Common myeloid progenitor, CD34-positive (primary cell): ENCODE measurements around the gene CLEC4C. TPM values are rescaled to one million over a fixed set of nuclear protein-coding genes. Genes with fewer than 3 reads are reported as not detected.
"Not testable (repeated sequence)": the region's sequence is repeated elsewhere in the genome, so short reads cannot be mapped to it uniquely, and the experiment has no call there.

ENCODE experiments used
- CTCF ChIA-PET: fragments of 350-600 bp; sonication (Branson Sonifier 250); formaldehyde crosslinking; loops from one replicate; lab custom pipeline; 2021; ENCODE audit warnings: antibody characterized with exemption; lab: Charles Lee
- POLR2A ChIA-PET: fragments of 350-600 bp; sonication (Branson Sonifier 250); formaldehyde crosslinking; loops from one replicate; lab custom pipeline; 2021; ENCODE audit warnings: antibody characterized with exemption; lab: Charles Lee
- DNase-seq, 3 donors: peaks; one replicate each; pipeline versions ENCODE4 v3.0.0 to v3.0.0-alpha.2; 2013
- H3K27ac ChIP-seq, 2 experiments: 1 replicate in 1 of 2; 2 replicates in 1 of 2; pipeline ENCODE4 v1.7.0; 2013; ENCODE audit warnings: inconsistent platforms in 2 of 2, low read length in 2 of 2, mild to moderate bottlenecking in 2 of 2, low read depth in 1 of 2, moderate library complexity in 1 of 2; ENCODE audit not compliant: severe bottlenecking in 2 of 2, insufficient read depth in 1 of 2, poor library complexity in 1 of 2
- H3K27me3 ChIP-seq, 5 experiments: replicated peaks in 2 of 5; 1 replicate in 3 of 5; 2 replicates in 2 of 5; pipeline versions ENCODE4 v1.6.1 to v1.7.0; 2013; ENCODE audit warnings: low read length in 4 of 5, mild to moderate bottlenecking in 2 of 5, moderate library complexity in 2 of 5, inconsistent platforms in 1 of 5; ENCODE audit not compliant: insufficient read depth in 5 of 5, control insufficient read depth in 4 of 5
- H3K36me3 ChIP-seq, 4 experiments: 1 replicate in 2 of 4; 2 replicates in 2 of 4; pipeline versions ENCODE4 v1.6.1 to v1.7.0; 2013; ENCODE audit warnings: low read length in 3 of 4, control low read depth in 1 of 4, mild to moderate bottlenecking in 1 of 4; ENCODE audit not compliant: control insufficient read depth in 4 of 4, insufficient read depth in 4 of 4
- H3K4me1 ChIP-seq, 4 experiments: 1 replicate in 3 of 4; 2 replicates in 1 of 4; pipeline versions ENCODE4 v1.6.1 to v1.7.1; 2013; ENCODE audit warnings: low read length in 3 of 4, mild to moderate bottlenecking in 3 of 4, control low read depth in 1 of 4, inconsistent platforms in 1 of 4, moderate library complexity in 1 of 4; ENCODE audit not compliant: control insufficient read depth in 4 of 4, insufficient read depth in 4 of 4; ENCODE audit errors: control extremely low read depth in 1 of 4
- H3K4me3 ChIP-seq, 7 experiments: 1 replicate in 4 of 7; 2 replicates in 3 of 7; pipeline versions ENCODE4 v1.5.1 to v1.7.0; 2013; ENCODE audit warnings: mild to moderate bottlenecking in 7 of 7, low read length in 6 of 7, moderate library complexity in 6 of 7, inconsistent platforms in 2 of 7, low read depth in 2 of 7, control low read depth in 1 of 7; ENCODE audit not compliant: insufficient read depth in 4 of 7, control insufficient read depth in 1 of 7; ENCODE audit errors: extremely low read depth in 1 of 7
- H3K9me3 ChIP-seq, 5 experiments: 1 replicate in 4 of 5; 2 replicates in 1 of 5; pipeline versions ENCODE4 v1.6.1 to v1.7.1; 2013; ENCODE audit warnings: low read length in 4 of 5, mild to moderate bottlenecking in 2 of 5, inconsistent platforms in 1 of 5, low read depth in 1 of 5, moderate library complexity in 1 of 5; ENCODE audit not compliant: control insufficient read depth in 4 of 5, insufficient read depth in 2 of 5; ENCODE audit errors: control extremely low read depth in 1 of 5
- WGBS: methylation state at CpG from one replicate; pipeline ENCODE4 v1.1.5; 2013; ENCODE audit not compliant: insufficient coverage; 5-methylcytosine and 5-hydroxymethylcytosine counted together
- polyA plus RNA-seq: library from polyadenylated mRNA; unstranded; fragments of 120-200 nt; gene quantifications from one replicate; pipeline ENCODE4 v1.2.1, GENCODE V29; 2013

The CLEC4C gene, protein sequence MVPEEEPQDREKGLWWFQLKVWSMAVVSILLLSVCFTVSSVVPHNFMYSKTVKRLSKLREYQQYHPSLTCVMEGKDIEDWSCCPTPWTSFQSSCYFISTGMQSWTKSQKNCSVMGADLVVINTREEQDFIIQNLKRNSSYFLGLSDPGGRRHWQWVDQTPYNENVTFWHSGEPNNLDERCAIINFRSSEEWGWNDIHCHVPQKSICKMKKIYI
- not detected for polyA plus RNA-seq

DNA sequence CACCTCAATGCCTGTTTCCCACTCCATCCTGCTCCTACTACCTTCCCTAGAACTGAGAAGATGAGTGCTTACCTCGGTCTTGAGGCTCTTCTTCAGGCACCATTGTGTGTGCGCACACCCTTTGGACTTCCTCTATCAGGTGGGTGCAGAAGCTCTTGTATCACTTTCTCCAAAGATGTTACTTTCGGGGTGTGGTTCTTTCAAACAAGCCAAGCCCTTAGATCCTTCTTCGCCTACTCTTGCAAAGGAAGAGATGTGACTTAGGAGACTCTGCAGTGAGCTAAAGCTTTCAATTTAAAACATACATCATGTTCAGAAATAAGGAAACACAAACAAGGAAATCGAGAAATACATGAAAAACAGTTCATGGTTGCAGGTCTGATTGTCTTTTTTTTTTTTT lies at the start of gene CLEC4C:
CLEC4C (minus strand) TSS at position 130 of the 400 bp plus-strand sequence; CDS start at position 103, 27 bp downstream.
- ChIA-PET CTCF (interaction anchor here (1.3 kb wide), 1 partner anchor 29 kb away, joined by 4 read pairs; no protein-coding TSS in a partner anchor), POLR2A (no interaction called here)
- Histone ChIP-seq H3K4me1 (peaks cover 0 to 6% (median 0%) of the 10 kb centered on the region in 4 experiments), H3K36me3 (no peaks in the 10 kb centered on the region), H3K27me3 (no peaks in the 10 kb centered on the region), H3K9me3 (peaks cover 0 to 5% (median 0%) of the 10 kb centered on the region in 5 experiments), H3K4me3 (no peak within 1 kb of the TSS), H3K27ac (no peak within 1 kb of the TSS)
- DNase-seq: peak in 1 of 3 donors; percentile 35
- WGBS: 100% methylated on average over 2 of the region's 5 CpGs

DNA sequence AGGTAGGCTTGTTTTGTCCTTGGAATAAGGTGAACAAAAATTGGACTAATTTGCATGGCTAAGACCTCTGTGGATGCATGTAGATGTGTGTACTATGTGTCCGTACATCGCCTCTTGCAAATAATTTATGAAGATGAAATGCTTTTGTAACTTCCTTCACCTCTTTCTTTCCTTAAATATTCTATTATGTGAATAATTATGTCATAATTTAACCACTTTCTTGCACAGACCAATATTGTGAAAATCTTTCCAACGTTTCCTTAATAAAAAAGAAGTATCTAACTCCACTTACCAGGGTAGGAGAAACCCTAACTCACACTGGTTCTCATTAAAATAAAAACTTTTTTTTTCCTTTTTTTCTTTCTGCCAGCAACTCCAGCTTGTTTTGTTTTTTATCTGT lies 46.0 kb upstream of the CLEC4C start:
- no peak for DNase-seq
- H3K9me3 ChIP-seq: no peaks in the 10 kb centered on the region
- H3K36me3 ChIP-seq: no peaks in the 10 kb centered on the region
- POLR2A ChIA-PET: no interaction called here
- CTCF ChIA-PET: no interaction called here
- no peaks in the 10 kb centered on the region for H3K27me3 ChIP-seq
- H3K27ac ChIP-seq: no peak overlapping the region
- H3K4me3 ChIP-seq: no peak overlapping the region
- 80% methylated on average over 1 of the region's 3 CpGs for WGBS
- no peaks in the 10 kb centered on the region for H3K4me1 ChIP-seq

DNA sequence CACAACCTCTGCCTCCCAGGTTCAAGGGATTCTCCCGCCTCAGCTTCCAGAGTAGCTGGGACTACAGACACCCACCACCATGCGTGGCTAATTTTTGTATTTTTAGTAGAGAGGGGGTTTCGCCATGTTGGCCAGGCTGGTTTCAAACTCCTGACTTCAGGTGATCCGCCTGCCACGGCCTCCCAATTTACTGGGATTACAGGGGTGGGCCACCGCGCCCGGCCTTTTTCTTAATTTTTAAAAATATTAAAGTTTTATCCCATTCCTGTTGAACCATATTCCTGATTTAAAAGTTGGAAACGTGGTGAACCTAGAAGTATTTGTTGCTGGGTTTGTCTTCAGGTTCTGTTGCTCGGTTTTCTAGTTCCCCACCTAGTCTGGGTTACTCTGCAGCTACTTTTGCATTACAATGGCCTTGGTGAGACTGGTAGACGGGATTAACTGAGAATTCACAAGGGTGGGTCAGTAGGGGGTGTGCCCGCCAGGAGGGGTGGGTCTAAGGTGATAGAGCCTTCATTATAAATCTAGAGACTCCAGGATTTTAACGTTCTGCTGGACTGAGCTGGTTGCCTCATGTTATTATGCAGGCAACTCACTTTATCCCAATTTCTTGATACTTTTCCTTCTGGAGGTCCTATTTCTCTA lies 41.8 kb upstream of the CLEC4C start, which contains the start of gene NANOG:
NANOG (plus strand) TSS at position 519 of the 645 bp plus-strand sequence. CDS start 213 bp downstream, outside the sequence.
- H3K4me1 ChIP-seq, H3K4me3 ChIP-seq, H3K27me3 ChIP-seq, POLR2A ChIA-PET, H3K27ac ChIP-seq, H3K36me3 ChIP-seq, H3K9me3 ChIP-seq, DNase-seq: not testable (repeated sequence)
- WGBS: 93% methylated on average over 3 of the region's 13 CpGs
- CTCF ChIA-PET: interaction anchor here (1.0 to 1.8 kb wide), 2 partner anchors 18 to 73 kb away, joined by 3 to 5 read pairs; no protein-coding TSS in a partner anchor

DNA sequence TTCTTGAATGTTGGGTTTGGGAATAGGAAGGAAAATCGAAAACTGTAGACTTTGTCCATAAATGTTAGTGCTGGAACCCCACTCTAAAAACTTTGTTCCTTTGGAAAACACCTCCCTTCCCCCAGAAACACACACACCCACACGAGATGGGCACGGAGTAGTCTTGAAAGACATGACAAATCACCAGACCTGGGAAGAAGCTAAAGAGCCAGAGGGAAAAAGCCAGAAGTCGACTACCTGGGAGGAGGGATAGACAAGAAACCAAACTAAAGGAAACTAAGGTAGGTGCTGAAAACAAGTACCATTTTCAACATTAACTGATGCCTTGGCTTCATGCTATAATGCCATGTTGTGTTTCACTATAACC lies 41.1 kb upstream of the CLEC4C start:
- H3K27ac ChIP-seq: no peak overlapping the region
- CTCF ChIA-PET: interaction anchor here (1.0 to 1.8 kb wide), 3 partner anchors 19 to 72 kb away, joined by 3 to 5 read pairs (median 3); no protein-coding TSS in a partner anchor
- WGBS: 100% methylated on average over 2 of the region's 4 CpGs
- H3K36me3 ChIP-seq: no peaks in the 10 kb centered on the region
- H3K4me3 ChIP-seq: no peak overlapping the region
- H3K4me1 ChIP-seq: no peaks in the 10 kb centered on the region
- H3K9me3 ChIP-seq: no peaks in the 10 kb centered on the region
- DNase-seq: no peak
- POLR2A ChIA-PET: no interaction called here
- H3K27me3 ChIP-seq: no peaks in the 10 kb centered on the region

DNA sequence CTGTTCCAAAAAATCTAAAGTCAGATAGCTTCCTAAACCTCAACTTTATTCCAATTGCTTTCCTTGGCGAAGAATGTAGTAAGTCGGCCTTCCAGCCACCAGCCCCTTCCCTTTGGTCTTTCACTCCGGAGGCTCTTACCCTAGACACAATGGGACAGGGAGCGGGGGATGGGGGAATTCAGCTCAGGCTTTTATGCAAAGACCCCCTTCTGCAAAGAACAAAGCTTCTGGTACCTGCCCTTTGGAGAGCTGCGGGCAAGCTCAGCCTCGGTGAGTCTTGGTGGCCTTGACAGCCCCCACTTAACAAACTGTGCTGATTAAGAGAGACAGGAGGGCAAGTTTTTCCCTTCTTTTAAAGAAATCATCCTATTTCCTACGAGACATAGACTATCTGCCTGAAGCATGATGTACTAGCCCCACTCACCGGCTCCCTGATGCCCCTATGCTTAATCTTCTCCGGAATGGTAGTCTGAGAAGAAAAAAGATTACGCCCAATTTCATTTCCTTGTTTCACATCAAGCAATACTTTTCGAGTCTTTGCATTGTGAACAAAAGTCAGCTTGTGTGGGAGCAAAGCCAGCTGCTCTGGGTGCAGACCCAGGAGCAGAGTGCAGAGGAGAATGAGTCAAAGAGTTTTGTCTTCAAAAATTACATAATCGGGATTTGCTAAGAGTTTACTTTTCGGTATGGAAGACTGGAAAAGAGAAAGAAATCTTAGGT lies 40.6 kb upstream of the CLEC4C start:
- Histone ChIP-seq H3K27ac (no peak overlapping the region), H3K36me3 (no peaks in the 10 kb centered on the region), H3K4me1 (no peaks in the 10 kb centered on the region), H3K27me3 (no peaks in the 10 kb centered on the region), H3K9me3 (no peaks in the 10 kb centered on the region), H3K4me3 (no peak overlapping the region)
- no peak for DNase-seq
- POLR2A ChIA-PET: no interaction called here
- CTCF ChIA-PET: interaction anchor here (1.0 to 1.8 kb wide), 3 partner anchors 20 to 72 kb away, joined by 3 to 5 read pairs (median 3); no protein-coding TSS in a partner anchor
- 91% methylated on average over 8 of the region's 13 CpGs for WGBS

DNA sequence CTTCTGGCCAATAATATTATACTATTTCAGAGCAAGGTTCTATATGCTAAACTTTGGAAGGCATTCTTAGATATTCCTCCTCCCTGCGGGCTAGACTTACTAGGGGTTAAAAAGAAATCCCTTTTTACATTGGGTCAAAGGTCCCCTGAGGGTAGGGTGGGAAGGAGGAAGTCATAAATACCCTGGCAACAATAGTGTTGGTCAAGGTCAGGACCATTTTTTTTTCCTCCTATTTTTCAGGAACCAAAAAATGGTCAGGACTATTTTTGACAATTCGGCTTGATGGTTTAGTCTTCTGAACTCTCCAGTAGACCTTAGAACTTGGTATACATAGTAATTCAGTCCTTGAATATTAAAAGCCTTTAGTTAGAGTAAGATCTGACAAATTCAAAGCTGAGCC lies 37.5 kb upstream of the CLEC4C start:
- Histone ChIP-seq H3K36me3 (no peaks in the 10 kb centered on the region), H3K27me3 (no peaks in the 10 kb centered on the region), H3K4me1 (no peaks in the 10 kb centered on the region), H3K4me3 (no peak overlapping the region), H3K9me3 (no peaks in the 10 kb centered on the region), H3K27ac (no peak overlapping the region)
- POLR2A ChIA-PET: no interaction called here
- no CpG with 5 or more reads among the region's 2 CpGs for WGBS
- CTCF ChIA-PET: interaction anchor here (1.2 kb wide), 1 partner anchor 20 kb away, joined by 3 read pairs; no protein-coding TSS in a partner anchor
- DNase-seq: no peak
